Astrocyte of the cerebellum (primary cell): ENCODE data around the gene BBC3.
A peak's percentile ranks its signal among the peaks of the same experiment; 100 is the strongest.

Experiments used
- DNase-seq: peaks from one replicate; pipeline ENCODE4 v3.0.0-alpha.2; 2011; ENCODE audit warnings: low read depth
- H3K4me3 ChIP-seq: 2 replicates; pipeline ENCODE4 v1.5.1; 2011; ENCODE audit warnings: mild to moderate bottlenecking, low read depth, low read length, moderate library complexity
- in situ Hi-C: cut with HindIII; loops from 2 replicates; pipeline ENCODE4 v1.10.0; 2017; ENCODE audit warnings: low sequenced_read_pairs
- TF ChIP-seq, protein P1 (sequence below): IDR thresholded peaks from 2 replicates; pipeline ENCODE4 v1.5.1; 2012; ENCODE audit warnings: low read length, low read depth, moderate library complexity, mild to moderate bottlenecking; ENCODE audit errors: missing control alignments

The BBC3 gene

DNA sequence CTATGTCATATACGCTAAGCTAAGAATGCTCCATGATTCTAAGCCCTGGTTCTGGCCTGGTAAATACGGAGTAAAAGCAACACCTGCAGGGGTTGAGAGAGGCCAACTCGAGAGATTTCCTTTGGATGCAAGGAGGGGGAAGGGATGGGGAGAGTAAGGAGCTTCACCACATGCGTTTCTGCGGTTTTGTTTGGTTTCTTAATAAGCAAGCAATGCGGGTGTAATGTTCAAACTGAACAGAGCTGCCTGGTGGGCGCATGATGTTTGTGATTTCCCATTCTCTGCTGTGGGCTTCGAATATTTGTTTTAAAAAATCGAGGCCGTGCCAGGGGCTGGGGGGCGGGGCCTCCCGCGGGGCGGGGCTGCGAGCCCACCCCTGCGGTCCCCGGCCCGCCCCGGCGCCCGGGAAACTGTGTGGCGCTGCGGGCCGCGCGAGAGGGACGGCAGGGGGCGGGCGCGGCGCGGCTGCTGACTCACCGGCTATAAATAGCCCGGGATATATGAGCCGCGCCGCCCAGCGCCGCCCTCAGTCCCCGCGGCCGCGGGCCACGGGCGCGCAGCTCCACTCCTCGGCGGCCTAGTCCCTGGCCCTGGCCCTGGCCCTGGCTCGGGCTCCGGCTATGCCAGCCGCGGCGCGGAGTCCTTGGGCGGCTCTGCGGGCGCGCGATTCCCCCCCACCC is 5.1 kb downstream of the BBC3 start:
- DNase-seq = peak; percentile 68
- peak overlapping the region; percentile 87 for H3K4me3 ChIP-seq
- TF ChIP-seq, protein P1, sequence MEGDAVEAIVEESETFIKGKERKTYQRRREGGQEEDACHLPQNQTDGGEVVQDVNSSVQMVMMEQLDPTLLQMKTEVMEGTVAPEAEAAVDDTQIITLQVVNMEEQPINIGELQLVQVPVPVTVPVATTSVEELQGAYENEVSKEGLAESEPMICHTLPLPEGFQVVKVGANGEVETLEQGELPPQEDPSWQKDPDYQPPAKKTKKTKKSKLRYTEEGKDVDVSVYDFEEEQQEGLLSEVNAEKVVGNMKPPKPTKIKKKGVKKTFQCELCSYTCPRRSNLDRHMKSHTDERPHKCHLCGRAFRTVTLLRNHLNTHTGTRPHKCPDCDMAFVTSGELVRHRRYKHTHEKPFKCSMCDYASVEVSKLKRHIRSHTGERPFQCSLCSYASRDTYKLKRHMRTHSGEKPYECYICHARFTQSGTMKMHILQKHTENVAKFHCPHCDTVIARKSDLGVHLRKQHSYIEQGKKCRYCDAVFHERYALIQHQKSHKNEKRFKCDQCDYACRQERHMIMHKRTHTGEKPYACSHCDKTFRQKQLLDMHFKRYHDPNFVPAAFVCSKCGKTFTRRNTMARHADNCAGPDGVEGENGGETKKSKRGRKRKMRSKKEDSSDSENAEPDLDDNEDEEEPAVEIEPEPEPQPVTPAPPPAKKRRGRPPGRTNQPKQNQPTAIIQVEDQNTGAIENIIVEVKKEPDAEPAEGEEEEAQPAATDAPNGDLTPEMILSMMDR = no peak
- in situ Hi-C loops = no loop called here

DNA sequence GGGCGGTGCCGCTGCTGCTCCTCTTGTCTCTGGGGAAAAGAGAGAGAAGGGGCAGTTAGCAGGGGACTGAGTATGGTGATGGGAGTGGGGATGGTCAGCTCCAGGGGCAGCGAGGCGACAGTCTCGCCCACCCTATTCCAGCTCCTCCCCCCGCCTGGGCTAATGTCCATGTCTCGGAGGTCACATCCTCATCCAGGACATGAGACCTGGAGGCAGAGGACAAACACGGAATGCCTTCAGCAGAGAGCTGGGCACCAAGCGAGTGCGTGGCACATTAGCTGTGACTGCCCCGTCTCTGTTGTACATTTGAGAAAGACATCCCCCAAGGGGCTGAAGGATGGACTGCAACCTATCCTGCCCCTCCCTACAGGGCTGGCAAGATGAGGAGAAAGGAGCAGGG is 9.1 kb downstream of the BBC3 start:
- no peak for DNase-seq
- TF ChIP-seq, protein P1 = no peak
- in situ Hi-C loops = no loop called here
- H3K4me3 ChIP-seq = no peak overlapping the region

DNA sequence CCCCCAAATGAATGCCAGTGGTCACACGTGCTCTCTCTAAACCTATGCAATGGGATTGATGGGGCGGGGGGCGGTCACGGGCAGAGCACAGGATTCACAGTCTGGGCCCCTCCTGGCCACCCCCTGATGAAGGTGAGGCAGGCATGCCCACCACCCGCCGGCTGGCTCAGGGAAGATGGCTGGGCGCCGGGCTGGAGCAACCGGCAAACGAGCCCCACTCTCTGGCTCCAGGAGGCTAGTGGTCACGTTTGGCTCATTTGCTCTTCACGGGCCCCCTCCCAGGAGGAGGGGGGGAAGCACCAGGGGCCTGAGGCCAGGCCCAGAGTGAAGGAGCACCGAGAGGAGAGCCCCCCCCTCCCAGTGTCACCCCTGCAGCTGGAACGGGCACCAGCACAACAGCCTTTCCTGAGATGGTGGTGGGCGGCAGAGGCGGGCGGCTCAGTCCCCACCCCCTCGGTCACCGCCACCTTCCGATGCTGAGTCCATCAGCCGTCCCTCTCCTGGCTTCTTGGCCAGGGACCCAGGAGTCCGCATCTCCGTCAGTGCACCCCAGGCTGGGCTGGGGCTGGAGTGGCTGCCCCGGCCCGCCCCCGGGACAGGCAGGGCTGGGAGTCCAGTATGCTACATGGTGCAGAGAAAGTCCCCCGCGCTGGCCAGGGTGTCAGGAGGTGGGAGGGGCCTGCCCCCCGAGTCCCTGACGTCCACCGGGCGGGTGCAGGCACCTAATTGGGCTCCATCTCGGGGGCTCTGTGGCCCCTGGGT is 9.7 kb downstream of the BBC3 start:
- no peak overlapping the region for H3K4me3 ChIP-seq
- DNase-seq = no peak
- in situ Hi-C loops = no loop called here
- TF ChIP-seq, protein P1 = no peak

DNA sequence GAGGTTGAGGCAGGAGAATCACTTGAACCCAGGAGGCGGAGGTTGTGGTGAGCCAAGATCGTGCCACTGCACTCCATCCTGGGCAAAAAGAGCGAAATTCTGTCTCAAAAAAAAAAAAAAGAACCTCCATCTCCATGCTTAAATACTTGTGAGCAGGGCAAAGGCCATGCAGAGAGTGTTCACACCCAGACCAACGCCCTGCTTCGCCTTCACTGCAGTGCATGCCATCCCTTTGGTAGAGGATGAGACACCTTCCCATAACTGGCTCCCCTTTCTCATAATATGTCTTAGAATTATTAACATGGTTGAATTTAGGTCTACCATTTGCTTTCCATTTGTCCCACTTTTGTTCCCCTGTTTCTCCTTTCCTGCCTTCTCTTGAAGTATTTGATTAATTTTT is 15.4 kb downstream of the BBC3 start:
- no peak for DNase-seq
- TF ChIP-seq, protein P1 = no peak
- in situ Hi-C loops = no loop called here
- no peak overlapping the region for H3K4me3 ChIP-seq

DNA sequence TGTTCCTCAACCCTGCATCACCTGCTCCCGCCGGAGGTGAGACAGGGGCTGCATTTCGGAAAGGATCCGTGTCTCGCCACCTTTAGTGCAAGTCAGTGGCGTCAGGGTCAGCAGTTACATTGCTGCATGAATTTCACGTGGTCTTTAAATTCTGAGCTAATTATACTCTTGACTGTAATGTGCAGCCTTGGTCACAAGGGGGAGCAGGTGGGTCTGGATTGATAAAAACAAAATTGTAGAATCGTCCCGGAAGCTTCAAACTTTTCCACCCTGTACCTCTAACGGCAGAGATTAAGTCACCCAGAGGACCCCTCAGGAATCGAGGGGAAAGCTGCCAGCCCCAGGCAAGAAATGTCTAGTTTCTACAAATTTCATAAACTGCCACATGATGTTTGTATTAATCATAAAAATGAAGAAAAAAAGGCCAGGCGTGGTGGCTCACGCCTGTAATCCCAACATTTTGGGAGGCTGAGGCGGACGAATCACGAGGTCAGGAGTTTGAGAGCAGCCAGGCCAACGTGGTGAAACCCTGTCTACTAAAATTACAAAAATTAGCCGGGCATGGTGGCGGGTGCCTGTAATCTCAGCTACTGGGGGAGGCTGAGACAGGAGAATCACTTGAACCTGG is 20.2 kb downstream of the BBC3 start:
- H3K4me3 ChIP-seq = no peak overlapping the region
- TF ChIP-seq, protein P1 = peak; percentile 76
- in situ Hi-C loops = loop anchor here (5.0 kb wide), 1 partner anchor 44 kb away; no protein-coding TSS in a partner anchor
- peak; percentile 64 for DNase-seq

DNA sequence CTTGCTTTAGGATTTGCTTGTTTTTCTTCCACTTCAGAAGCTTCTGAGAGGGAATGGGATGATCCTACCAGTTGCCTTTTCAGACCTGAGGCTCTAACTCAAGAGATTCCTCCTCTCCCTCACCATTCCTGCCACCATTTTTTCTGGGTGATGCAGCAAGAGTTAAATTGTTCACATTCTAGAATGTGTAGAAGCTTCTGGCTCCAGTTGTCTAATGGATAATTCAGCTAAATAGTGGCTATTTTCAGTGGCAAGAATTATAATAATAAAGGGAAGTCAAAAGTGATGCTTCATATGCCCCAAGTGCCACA is 20.9 kb downstream of the BBC3 start:
- no peak overlapping the region for H3K4me3 ChIP-seq
- in situ Hi-C loops = loop anchor here (5.0 kb wide), 1 partner anchor 43 kb away; no protein-coding TSS in a partner anchor
- TF ChIP-seq, protein P1 = no peak
- DNase-seq = no peak
